Lung (tissue), 12 donors: Measurements from ENCODE around the gene MMP25. TPM values are rescaled to one million over a fixed set of nuclear protein-coding genes. Genes with fewer than 3 reads are reported as not detected.

ENCODE experiments used
- ATAC-seq: fragments of 200-7000 bp; cut with Tn5 transposase; one replicate; pipeline ENCODE4 v1.9.1; 2020; ENCODE audit warnings: moderate number of reproducible peaks; ENCODE audit not compliant: insufficient read depth, low FRiP score
- DNase-seq, 3 donors: peaks; one replicate each; pipeline ENCODE4 v3.0.0-alpha.2; 2013 to 2017
- H3K27ac ChIP-seq, 2 donors: one replicate each; pipeline ENCODE4 v1.5.1; 2013; ENCODE audit warnings: mild to moderate bottlenecking in 2 of 2, moderate library complexity in 2 of 2, control low read depth in 1 of 2, inconsistent platforms in 1 of 2, low read depth in 1 of 2, low read length in 1 of 2
- H3K27me3 ChIP-seq, 3 donors: one replicate each; pipeline ENCODE4 v1.5.1; 2013; ENCODE audit warnings: low read length in 2 of 3; ENCODE audit not compliant: control insufficient read depth in 3 of 3, insufficient read depth in 3 of 3
- H3K36me3 ChIP-seq, 4 donors: one replicate each; pipeline ENCODE4 v1.5.1; 2013; ENCODE audit warnings: low read length in 4 of 4, mild to moderate bottlenecking in 1 of 4, moderate library complexity in 1 of 4; ENCODE audit not compliant: control insufficient read depth in 4 of 4, insufficient read depth in 4 of 4
- H3K4me1 ChIP-seq, 5 donors: one replicate each; pipeline ENCODE4 v1.5.1; 2013; ENCODE audit warnings: low read length in 5 of 5, mild to moderate bottlenecking in 2 of 5, moderate library complexity in 1 of 5; ENCODE audit not compliant: control insufficient read depth in 5 of 5, insufficient read depth in 5 of 5
- H3K4me3 ChIP-seq: one replicate; pipeline ENCODE4 v1.5.1; 2013; ENCODE audit warnings: mild to moderate bottlenecking, control low read depth, moderate library complexity
- H3K9ac ChIP-seq, 2 donors: one replicate each; pipeline ENCODE4 v1.5.1; 2013; ENCODE audit warnings: low read length in 2 of 2, control low read depth in 1 of 2; ENCODE audit not compliant: insufficient read depth in 1 of 2
- H3K9me3 ChIP-seq, 4 donors: one replicate each; pipeline ENCODE4 v1.5.1; 2013; ENCODE audit warnings: low read length in 3 of 4, mild to moderate bottlenecking in 1 of 4, moderate library complexity in 1 of 4; ENCODE audit not compliant: control insufficient read depth in 4 of 4, insufficient read depth in 3 of 4
- WGBS, 2 donors: extraction: QIAGEN DNeasy Blood & Tissue Kit; methylation state at CpG; one replicate each; pipeline ENCODE4 v1.1.7; 2013; 5-methylcytosine and 5-hydroxymethylcytosine counted together
- polyA plus RNA-seq, 2 donors: library from polyadenylated mRNA; stranded (reverse); fragments of 200-250 nt; gene quantifications; one replicate each; pipeline ENCODE4 v1.2.1, GENCODE V29; 2013
- total RNA-seq, 2 donors: library from RNA; depleted of rRNA in 1 of 2; stranded (reverse); fragments of >200 nt in 1 of 2; gene quantifications; one replicate each; pipeline ENCODE4 v1.2.1, GENCODE V29; 2014 to 2021
- TF ChIP-seq, protein P1 (sequence below): IDR thresholded peaks from 2 replicates; pipeline ENCODE4 v1.5.1; 2012; ENCODE audit warnings: mild to moderate bottlenecking; ENCODE audit errors: control extremely low read depth, extremely low read depth
- donor health status: control.
- donor health status: control.
- donor health status: Bipolar disorder and iron deficiency.
- donor health status: healthy.
- donor health status: DM: yes; HTN: yes; CAD: no.

The MMP25 gene
- total and polyA plus RNA-seq, 4 donors = 4.2 to 94.4 (median 20.6) TPM

DNA sequence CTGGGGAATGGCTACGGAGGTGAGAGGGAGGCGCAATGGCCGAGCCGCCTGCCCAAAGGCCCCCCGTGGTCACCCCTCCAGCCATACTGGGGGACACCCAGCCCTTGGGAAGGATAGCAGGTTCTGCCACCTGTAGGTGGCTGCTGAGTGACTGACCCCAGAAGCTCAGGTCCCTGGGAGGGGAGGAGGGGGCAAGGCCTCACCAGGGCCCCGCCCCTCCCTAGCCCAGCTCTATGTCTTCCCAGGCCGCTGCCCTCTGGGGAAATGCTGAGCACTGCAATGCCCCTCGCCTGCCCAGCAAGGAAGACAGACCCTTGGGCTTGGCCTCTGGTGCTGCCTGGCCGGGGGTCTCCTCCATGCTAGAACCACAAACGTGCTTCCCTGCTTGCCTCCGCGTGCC is 45.0 kb upstream of the MMP25 start:
- TF ChIP-seq, protein P1, sequence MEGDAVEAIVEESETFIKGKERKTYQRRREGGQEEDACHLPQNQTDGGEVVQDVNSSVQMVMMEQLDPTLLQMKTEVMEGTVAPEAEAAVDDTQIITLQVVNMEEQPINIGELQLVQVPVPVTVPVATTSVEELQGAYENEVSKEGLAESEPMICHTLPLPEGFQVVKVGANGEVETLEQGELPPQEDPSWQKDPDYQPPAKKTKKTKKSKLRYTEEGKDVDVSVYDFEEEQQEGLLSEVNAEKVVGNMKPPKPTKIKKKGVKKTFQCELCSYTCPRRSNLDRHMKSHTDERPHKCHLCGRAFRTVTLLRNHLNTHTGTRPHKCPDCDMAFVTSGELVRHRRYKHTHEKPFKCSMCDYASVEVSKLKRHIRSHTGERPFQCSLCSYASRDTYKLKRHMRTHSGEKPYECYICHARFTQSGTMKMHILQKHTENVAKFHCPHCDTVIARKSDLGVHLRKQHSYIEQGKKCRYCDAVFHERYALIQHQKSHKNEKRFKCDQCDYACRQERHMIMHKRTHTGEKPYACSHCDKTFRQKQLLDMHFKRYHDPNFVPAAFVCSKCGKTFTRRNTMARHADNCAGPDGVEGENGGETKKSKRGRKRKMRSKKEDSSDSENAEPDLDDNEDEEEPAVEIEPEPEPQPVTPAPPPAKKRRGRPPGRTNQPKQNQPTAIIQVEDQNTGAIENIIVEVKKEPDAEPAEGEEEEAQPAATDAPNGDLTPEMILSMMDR = no peak
- Histone ChIP-seq H3K36me3 (no peaks in the 10 kb centered on the region), H3K9me3 (no peaks in the 10 kb centered on the region), H3K4me1 (peaks cover 0 to 3% (median 0%) of the 10 kb centered on the region in 5 donors), H3K27me3 (peaks cover 0 to 8% (median 4%) of the 10 kb centered on the region in 3 donors), H3K9ac (no peak overlapping the region), H3K4me3 (no peak overlapping the region), H3K27ac (no peak overlapping the region)
- no peak for DNase-seq
- no peak for ATAC-seq
- 82 to 88% methylated on average over 12 of the region's 12 CpGs for WGBS, 2 donors

DNA sequence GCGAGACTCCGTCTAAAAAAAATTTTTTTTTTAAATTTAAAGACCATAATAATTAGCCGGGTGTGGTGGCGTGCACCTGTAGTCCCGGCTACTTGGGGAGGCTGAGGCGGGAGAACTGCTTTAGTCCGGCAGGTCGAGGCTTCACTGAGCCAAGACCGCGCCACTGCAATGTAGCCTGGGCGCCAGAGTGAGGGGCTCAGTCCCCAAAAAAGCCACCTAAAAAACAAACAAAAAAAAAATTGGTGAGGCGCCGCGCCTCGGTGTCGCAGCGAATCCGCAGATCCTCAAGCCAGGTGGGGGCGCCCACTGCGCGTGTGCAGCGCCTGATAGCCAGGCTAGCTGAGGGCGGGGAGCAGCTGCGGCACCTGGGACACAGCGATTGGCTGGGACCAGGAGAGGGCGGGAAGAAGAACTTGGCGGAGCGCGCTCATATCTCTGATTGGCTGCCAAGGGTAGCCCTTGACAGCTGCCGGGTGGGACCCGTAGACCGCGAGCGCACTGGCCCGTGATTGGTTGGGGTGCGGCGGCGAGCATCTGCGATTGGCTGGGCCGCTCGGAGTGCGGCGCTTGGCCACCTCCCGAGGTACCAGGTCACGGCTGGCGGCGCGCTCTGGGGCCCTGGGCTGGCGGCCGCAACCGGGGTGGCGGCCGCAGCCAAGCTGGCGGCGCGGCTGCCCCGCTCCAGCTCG is 42.6 kb upstream of the MMP25 start:
- DNase-seq (peak; percentile 96 to 98 (median 97)), ATAC-seq (peak; percentile 98)
- no peak overlapping the region for H3K4me3 ChIP-seq
- 8 to 12% methylated on average over 39 to 58 of the region's 58 CpGs for WGBS, 2 donors
- H3K27ac ChIP-seq = peak overlapping the region in 1 of 2 donors; percentile 78
- peaks cover 0 to 28% (median 10%) of the 10 kb centered on the region in 3 donors for H3K27me3 ChIP-seq
- H3K36me3 ChIP-seq = no peaks in the 10 kb centered on the region
- TF ChIP-seq, protein P1 = peak; percentile 88
- no peaks in the 10 kb centered on the region for H3K9me3 ChIP-seq
- no peak overlapping the region for H3K9ac ChIP-seq
- H3K4me1 ChIP-seq = peaks cover 0 to 16% (median 2%) of the 10 kb centered on the region in 5 donors

DNA sequence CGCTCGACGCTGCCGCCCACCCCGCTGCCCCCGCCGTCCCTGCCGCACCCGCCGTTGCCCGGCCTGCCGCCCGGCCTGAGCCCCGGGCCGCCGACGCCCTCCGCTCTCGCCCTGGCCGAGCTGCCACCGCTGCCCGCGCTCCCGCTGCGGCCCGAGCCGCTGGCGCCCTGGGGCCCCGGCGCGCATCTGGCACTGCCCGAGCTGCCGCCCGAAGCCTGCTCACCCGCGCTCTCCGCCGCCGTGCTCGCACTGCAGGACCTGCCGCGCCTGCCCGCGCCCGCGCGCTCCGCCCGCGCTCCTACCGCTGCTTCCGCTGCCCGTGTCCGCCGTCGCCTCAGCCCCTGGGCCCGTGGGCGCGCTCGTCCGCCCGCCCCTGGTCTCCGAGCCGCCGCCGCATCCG is 42.0 kb upstream of the MMP25 start:
- WGBS, 2 donors = 0% methylated on average over 13 to 65 of the region's 67 CpGs
- Histone ChIP-seq H3K4me3 (peak overlapping the region; percentile 30), H3K27me3 (peaks cover 0 to 30% (median 10%) of the 10 kb centered on the region in 3 donors), H3K36me3 (no peaks in the 10 kb centered on the region), H3K9me3 (no peaks in the 10 kb centered on the region), H3K9ac (no peak overlapping the region), H3K4me1 (peaks cover 0 to 16% (median 2%) of the 10 kb centered on the region in 5 donors), H3K27ac (peak overlapping the region; percentile 46 to 78)
- TF ChIP-seq, protein P1 = no peak
- no peak for ATAC-seq
- no peak for DNase-seq
